Forelimb muscle (tissue), 1 donor: ENCODE measurements around the gene MRTFA. TPM values are rescaled to one million over a fixed set of nuclear protein-coding genes. Genes with fewer than 3 reads are reported as not detected.
"Not testable (repeated sequence)": the region's sequence is repeated elsewhere in the genome, so short reads cannot be mapped to it uniquely, and the experiment has no call there.

Experiments used
- DNase-seq: peaks from one replicate; pipeline ENCODE4 v3.0.0-alpha.2; 2013; ENCODE audit warnings: low read depth
- polyA plus RNA-seq: library from polyadenylated mRNA; unstranded; fragments of 120-200 nt; gene quantifications from one replicate; pipeline ENCODE4 v1.2.1, GENCODE V29; 2013; ENCODE audit not compliant: insufficient read length

Gene MRTFA
- polyA plus RNA-seq, 1 donor, result 25.8 TPM

DNA sequence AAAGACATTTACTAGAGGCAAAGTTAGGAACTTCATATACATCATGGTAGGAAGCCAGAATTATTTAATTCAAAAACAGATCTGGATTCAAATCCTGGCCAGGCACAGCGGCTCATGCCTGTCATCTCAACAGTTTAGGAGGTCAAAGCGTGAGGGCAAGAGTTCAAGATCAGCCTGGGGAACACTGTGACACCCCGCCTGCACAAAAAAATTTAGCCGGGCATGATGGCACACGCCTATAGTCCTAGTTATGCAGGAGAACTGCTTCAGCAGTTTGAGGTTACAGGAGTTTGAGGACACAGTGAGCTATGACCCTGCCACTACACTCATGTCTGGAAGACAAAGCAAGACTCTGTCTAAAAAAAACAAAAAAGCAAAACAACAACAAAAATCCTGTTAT, 8.9 kb downstream of the MRTFA start:
- DNase-seq, result no peak

DNA sequence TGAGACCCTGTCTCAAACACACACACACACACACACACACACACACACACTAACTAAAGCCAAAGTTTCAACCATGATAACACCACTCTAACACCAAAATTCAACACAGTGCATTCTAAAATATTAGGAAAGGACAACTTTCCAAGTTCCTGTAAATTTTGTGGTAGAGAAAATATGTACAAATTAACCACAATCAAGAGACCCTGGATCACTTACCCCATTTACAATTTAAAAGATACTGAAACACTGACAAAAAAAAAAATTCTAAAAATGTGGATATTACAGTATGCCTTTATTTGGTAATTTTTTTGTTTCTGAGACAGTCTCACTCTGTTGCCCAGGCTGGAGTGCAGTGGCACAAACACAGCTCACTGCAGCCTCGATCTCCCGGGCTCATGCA, 9.7 kb downstream of the MRTFA start:
- DNase-seq, result no peak

DNA sequence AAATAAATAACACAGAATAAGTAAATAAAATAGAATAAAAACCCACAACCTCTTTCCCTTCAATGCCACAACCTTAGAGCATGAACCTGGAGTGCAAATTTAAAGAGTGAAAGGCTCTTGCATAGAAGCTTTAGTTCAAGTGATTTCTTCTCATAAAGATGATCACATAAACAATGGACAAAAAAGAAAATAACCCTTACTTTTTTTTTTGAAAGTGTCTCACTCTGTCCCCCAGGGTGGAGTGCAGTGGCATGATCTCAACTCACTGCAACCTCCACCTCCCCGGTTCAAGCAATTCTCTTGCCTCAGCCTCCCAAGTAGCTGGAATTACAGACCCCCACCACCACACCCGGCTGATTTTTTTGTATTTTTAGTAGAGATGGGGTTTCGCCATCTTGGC, 10.7 kb downstream of the MRTFA start:
- not testable (repeated sequence) for DNase-seq

DNA sequence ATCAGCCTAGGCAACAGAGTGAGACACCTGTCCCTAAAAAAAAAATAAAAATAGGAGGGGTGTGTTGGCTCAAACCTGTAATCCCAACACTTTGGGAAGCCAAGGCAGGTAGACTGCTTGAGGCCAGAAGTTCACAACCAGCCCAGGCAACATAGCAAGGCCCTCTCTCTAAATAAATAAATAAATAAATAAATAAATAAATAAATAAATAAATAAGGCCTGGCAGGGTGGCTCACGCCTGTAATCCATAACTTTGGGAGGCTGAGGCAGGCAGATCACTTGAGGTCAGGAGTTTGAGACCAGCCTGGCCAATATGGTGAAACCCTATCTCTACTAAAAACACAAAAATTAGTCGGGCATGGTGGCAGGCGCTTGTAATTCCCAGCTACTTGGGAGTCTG, 11.2 kb downstream of the MRTFA start:
- DNase-seq, result not testable (repeated sequence)

DNA sequence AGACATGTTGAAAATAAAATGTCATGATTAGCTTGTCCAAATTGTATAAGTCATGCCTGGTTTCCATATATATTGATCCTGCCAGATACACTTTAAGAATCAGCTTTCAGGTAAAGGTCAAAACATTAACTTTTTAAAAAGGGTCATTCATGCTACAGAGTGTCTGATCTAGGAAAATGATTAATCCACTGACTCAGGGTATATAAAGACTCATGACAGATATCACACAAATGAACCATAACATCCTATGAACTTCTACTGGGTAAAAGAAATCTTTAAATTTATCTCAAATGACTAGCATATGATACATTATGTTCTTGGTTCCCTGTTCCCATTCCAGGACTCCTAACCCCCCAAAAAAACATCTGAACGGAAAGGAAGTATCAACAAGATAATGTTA, 11.7 kb downstream of the MRTFA start:
- no peak for DNase-seq

DNA sequence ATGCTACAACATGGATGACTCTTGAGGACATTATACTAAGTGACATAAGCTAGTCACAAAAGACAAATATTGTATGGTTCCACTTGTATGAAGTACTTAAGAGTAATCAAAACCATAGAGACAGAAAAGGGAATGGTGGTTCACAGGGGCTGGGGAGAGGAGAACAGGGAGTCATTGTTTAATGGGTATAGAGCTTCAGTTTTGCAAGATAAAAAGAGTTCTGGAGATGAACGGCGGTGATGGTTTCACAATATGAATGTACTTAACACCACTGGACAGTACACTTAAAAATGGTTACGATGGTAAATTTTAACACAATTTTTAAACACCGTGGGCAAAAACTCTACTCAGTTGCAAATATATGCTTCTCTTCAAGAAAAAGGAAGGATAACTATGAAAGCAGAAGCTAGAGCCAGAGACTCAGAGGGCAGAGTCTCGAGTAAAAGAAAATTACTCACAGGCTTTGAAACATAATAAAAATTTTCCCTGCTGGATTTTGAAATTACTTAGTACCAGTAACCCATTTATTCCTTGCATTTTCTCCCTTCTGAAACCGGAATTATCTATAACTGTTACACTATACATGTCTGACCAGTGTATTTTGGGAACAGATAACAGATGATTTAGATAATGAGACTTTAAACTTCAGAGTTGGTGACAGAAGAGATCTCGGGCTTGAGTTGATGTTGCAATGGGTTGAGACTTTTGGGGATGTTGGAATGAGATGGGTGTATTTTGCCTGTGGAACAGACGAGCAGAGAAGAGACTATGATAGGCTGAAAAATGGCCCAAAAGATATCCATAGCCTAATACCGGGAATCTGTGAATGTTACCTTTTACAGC, 15.0 kb downstream of the MRTFA start:
- no peak for DNase-seq

DNA sequence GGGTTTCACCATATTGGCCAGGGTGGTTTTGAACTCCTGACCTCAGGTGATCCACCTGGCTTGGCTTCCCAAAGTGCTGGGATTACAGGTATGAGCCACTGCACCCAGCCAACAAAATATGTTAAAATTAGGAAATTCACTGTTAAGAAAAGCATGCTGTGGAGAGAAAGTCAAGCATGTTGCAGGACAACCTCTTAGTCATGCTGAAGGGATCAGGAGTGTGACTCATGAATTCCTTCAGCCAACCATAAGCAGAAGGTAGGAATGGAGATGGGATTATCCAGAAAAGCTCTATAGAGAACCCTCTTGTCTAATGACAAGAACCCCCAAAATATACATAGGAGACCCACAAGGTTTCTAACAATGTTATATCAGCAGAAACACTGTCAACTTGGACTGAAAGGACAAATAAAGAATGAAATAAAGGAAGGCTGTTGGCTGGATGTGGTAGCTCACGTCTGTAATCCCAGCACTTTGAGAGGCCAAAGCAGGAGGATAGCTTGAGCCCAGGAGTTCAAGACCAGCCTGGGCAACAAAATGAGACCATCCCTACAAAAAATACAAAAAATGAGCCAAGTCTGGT, 16.0 kb downstream of the MRTFA start:
- no peak for DNase-seq

DNA sequence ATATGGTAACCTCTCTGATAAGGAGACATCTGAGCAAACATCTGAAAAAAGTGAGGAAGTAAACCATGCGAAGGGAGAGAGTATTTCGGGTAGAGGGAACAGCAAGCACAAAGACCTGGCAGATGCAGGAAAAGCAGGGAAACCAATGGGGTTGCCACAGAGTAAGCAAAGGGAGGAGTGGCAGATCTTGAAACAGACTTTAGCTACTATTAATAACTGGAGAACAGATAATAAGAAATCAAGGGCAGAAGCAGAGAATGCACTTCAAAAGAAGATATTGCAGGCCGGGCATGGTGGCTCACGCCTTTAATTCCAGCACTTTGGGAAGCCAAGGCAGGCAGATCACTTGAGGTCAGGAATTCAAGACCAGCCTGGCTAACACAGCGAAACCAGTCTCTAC, 18.1 kb downstream of the MRTFA start:
- no peak for DNase-seq

DNA sequence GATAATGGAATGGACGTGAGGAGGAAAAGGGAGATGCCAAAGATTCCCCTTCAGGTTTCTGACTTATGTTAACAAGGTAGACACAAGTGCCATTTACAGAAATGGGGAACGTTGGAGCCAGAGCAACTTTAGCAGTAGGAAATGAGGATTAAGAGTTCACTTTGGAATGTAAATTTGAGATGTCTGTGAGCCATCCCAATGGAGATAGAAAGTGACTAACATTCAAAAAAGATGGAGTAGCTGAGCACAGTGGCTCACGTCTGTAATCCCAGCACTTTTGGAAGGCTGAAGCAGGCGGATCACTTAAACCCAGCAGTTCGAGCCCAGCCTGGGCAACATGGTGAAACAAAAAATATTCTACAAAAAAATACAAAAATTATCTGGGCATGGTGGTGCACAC, 19.9 kb downstream of the MRTFA start:
- DNase-seq, result no peak

DNA sequence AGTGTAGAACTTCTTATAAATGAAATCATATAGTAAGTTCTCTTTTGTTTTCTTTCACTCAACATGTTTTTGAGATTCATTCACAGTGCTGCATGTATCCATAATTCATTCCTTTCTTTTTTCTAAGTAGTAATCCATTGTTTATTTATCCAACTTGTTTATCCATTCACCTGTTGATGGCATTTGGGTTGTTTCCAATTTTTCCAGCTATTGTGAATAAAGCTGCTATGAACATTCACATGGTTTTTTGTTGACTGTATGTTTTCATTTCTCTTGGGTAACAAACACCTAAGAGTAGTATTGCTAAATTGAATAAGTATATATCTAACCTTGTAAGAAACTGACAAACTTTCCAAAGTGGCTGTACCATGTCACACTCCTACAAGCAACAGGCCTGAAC, 23.5 kb downstream of the MRTFA start:
- no peak for DNase-seq

DNA sequence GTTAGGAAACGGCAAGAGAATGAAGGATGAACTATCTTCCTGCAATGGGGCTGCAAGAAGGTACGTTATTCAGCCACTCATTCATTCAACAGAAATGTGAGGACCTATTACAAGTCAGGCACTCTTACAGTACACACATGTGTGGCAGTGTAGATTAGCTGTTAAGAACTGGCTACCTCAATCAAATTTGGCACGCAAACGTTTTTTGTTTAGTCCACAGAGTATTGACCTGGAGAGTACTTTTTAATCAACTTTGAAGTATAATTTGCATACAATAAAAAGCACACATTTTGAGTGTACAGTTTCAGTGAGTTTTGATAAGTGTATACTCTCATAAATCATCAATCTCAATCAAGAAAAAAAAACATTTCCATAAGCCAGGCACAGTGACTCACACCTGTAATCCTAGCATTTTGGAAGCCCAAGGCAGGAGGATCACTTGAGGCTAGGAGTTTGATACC, 24.2 kb downstream of the MRTFA start:
- no peak for DNase-seq

DNA sequence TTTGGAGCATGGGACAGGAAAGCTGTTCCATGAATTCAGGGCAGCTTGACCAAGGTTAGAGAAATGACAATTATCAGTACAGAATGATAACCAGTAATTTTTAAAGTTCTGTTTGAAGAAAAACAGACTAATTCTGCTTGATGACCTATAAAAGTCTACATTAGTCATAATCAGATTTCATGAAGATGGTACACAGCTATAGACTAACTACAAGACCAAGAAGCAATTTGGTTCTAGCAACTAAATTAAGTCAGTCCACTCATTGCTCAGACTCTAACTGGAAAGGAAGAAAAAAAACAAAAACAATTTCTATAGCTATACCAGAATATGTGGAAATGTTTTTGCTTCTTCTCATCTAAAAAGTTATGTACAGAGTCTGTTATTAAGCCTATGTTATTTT, 24.9 kb downstream of the MRTFA start:
- DNase-seq, result no peak

DNA sequence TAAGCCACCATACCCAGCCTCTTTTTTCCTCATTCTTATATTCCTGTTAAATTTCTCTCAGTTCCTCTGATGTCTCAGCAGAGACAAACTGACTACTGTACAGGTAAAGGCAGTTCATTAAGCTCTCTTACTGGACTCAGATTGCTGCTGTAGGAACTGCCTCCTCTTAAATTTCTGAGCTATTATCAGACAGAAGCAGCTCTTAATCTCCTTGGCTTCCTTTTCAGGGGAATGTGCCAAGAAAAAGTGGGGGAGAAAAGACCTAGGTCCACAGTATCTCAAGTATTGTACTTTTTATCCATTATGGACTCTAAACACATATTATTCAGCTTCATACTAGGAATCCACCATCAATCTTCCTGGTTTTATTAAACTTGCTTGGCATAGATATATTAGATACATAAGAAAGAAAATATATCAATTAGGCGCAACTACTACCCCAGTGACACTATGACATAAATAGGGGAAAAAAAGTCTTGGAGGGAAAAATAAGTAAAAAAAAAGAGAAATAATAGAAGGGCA, 26.1 kb downstream of the MRTFA start:
- DNase-seq, result no peak

DNA sequence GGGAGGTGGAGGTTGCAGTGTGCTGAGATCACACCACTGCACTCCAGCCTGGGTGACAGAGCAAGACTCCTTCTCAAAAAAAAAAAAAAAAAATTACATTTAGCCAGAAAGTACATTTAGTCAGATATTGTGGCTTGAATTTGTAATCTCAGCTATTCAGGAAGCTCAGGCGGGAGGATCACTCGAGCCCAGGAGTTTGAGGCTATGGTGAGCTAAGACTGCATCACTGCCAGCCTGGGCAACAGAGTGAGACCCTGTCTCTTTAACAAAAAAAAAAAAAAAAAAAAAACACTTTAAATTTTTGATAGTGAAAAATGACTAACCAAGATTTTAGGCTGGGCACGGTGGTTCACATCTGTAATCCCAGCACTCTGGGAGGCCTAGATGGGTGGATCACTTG, 27.3 kb downstream of the MRTFA start:
- DNase-seq, result no peak

DNA sequence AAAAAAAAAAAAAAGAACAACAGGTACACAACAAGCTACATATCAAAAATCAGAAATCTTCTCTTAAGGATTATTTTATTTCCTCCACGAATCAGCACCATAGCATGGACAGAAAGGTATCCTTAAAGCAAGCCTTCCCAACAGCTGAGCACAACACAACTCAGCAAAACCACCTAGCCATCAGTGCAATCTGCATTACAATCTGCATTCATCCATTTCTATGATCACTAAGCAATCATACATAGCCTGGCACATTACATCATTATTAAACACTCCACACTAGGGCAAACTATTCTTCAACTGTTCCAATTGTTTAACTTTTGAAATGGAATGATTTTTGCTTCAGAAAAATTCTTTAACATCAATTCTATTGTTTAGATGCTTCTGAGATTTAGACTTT, 29.0 kb downstream of the MRTFA start:
- DNase-seq, result no peak

DNA sequence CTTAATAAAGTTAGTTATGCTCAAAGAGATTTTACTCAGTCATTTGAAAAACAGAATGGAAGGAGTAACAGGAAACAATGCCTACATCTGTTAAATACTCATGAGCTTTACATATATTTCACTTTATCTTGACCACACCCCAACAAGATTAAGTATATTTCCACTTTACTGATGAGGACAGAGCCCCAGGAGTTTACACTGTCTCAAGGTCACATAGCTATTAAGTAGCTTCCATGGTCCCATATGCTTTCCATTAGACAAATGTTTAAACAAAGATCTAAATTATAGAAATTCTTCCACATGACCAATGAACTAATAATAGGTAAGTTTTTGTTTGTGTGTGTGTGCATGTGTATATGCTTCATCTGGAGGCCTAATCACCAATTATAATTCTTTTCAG, 30.2 kb downstream of the MRTFA start:
- DNase-seq, result no peak

DNA sequence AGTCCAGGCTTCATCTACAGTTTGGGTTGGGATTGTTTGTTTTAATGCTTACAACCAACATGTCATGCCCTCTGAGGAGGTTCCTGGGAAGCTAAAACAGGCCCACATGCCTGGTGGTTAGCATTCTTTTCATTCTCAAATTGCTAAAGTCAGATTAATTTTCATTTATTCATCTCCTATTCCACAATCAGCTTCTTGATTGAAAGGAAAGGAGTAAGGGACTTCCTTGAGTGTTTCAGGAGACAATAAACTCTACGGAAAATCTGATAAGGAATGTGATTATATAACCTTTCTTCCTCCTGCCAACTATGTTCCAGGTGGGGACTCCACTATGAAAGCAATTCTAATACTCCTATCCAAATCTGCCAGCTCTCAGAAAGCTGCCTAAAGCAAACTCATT, 30.8 kb downstream of the MRTFA start:
- no peak for DNase-seq

DNA sequence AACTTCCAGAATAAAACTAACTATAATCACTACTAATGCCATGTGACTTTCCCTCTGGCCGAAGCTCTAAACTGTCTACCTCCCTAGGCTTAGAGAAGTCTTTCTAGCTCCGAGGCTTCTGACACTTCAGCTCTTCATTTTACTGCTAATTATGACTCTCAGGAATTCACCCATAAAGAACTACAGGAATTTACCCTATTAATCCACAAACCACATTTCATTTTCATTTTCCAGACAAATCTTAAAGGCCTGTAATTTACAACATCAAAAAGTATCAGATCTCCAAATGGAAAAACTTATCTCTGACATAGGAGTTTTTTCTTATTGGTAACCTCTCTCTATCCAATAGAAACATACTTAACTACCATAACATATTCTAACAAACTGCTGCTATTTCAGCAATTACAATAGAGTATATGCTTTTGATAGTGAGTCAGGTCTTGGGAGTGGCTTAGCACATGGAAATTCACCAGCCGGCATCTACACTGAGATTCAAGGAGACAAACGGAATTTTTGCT, 33.4 kb downstream of the MRTFA start:
- no peak for DNase-seq

DNA sequence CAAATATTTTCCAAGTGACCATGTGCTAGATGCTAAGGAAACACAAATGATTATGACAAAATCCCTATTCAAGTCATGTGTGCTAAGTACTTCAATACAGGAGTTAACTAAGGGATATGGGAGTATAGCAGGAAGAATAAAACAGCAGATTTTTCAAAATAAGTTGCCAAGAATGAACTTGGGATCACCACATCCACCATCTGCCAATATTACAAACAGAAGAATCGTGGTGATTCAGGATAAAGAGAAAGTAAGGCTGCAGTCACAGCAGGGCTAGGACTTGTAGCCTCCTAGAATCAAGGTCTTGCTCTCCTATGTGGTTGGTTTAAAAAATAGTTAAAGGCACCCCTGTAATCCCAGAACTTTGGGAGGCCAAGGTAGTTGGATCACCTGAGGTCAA, 34.3 kb downstream of the MRTFA start:
- DNase-seq, result no peak

DNA sequence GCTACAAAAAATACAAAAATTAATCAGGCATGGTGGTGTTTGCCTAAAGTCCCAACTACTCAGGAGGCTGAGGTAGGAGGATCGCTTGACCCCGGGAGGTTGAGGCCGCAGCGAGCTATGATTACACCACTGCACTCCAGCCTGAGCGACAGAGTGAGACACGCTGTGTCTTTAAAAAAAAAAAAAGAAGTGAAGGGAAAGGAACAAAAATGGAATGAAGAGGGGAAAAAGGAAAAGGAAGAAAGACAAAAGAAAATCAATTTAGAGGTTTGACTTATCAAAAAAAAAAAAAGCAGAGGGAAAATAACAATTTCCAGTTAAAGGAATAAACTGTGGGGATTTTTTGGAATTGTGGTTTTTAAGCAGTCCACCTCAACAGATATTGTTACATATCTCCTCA, 36.8 kb downstream of the MRTFA start:
- DNase-seq, result no peak

DNA sequence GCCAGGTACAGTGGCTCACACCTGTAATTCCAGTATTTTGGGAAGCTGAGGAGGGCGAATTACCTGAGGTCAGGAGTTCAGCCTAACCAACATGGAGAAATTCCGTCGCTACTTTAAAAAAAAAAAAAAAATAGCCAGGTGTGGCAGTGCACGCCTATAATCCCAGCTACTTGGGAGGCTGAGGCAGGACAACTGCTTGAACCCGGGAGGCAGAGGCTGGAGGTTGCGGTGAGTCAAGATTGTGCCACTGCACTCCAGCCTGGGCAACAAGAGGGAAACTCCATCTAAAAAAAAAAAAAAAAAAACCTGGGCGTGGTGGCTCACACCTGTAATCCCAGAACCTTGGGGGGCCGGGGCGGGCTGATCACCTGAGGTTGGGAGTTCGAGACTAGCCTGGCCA, 37.8 kb downstream of the MRTFA start:
- not testable (repeated sequence) for DNase-seq

DNA sequence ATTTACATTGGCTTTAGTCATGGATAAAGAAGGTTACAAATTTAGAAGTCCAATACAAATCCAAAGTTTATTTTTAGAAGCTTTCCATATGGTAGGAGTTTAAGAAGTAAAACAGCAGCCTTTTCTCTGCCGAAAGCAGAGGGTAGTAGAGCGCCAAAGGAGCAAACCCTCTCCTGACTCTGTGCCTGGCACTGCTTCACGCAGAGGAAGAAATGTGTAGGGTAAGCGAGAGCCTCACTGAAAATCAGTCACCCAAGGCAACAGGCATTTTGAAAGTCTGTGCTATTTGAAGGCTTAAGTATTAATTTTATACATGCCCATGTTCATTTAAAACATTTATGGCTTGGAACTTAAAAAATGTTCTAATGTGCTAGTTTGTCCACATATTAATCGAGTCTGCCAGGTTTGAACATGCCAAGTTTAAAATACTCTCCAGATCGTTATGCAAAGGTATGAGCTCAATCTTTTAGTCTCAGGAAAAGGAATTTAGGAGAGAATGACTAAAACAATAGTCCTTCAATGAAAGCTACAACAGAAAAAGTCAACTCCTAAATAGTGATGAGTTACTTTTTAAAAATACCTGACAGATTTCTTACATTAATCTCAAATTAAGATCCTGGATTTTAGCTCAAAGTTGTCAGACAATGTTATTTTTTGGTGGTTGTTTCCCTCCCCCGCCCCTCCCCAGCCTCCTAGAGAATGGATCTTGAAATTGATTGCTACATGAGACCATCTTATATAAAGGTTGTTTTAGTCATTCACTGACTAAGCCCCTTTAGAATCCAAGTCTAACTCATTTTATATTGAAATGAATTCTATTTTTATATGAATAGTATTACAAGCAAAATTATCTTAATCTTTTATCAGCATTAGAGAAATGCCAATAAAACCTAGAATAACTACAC, 38.7 kb downstream of the MRTFA start:
- DNase-seq, result no peak
